Stimulated activated CD4-positive, alpha-beta T cell treated with anti-CD3 and anti-CD28 coated beads, Interleukin-12 subunit alpha, Interleukin-12 subunit beta, amount 100 ng/mL, for 24 hours (primary cell): ENCODE measurements around the gene PTPN3.
"Not testable (repeated sequence)": the region's sequence is repeated elsewhere in the genome, so short reads cannot be mapped to it uniquely, and the experiment has no call there.

Source experiments
- DNase-seq, 2 experiments: peaks; one replicate each; pipeline ENCODE4 v3.0.0-alpha.2; 2020; ENCODE audit warnings: low read depth in 2 of 2

PTPN3 gene

GRCh38 chr9:109498195-109499092, at the start of gene PTPN3:
TSS of gene PTPN3 (minus strand) at chr9:109498307. CDS start at chr9:109463434, 34,873 bp downstream.
- DNase-seq, result no peak

GRCh38 chr9:109544954-109545353, 46.8 kb upstream of the PTPN3 start:
- not testable (repeated sequence) for DNase-seq

GRCh38 chr9:109542922-109543321, 44.8 kb upstream of the PTPN3 start:
- no peak for DNase-seq

GRCh38 chr9:109538346-109538745, 40.2 kb upstream of the PTPN3 start:
- DNase-seq, result no peak

GRCh38 chr9:109537288-109537687, 39.2 kb upstream of the PTPN3 start:
- no peak for DNase-seq

- DNase-seq, result no peak
These were observed 38.8 kb upstream of the PTPN3 start for GRCh38 chr9:109536859-109537258.

- no peak for DNase-seq
These were observed 37.3 kb upstream of the PTPN3 start for GRCh38 chr9:109535365-109535764.

GRCh38 chr9:109534151-109534550, 36.0 kb upstream of the PTPN3 start:
- no peak for DNase-seq

GRCh38 chr9:109532652-109533051, 34.5 kb upstream of the PTPN3 start:
- not testable (repeated sequence) for DNase-seq

- no peak for DNase-seq
These were observed 24.0 kb upstream of the PTPN3 start for GRCh38 chr9:109522106-109522505.

GRCh38 chr9:109520475-109521132, 22.5 kb upstream of the PTPN3 start:
- DNase-seq, result peak; percentile 6 to 43

- DNase-seq, result no peak
These were observed 21.3 kb upstream of the PTPN3 start for GRCh38 chr9:109519366-109519765.

GRCh38 chr9:109518621-109519335, 20.7 kb upstream of the PTPN3 start:
- DNase-seq, result no peak

- DNase-seq, result no peak
These were observed 19.8 kb upstream of the PTPN3 start for GRCh38 chr9:109517901-109518377.

GRCh38 chr9:109513871-109514270, 15.8 kb upstream of the PTPN3 start:
- DNase-seq, result no peak

- no peak for DNase-seq
These were observed 14.2 kb upstream of the PTPN3 start for GRCh38 chr9:109512170-109512756.

- DNase-seq, result no peak
These were observed 12.4 kb upstream of the PTPN3 start for GRCh38 chr9:109510506-109510905.

- DNase-seq, result not testable (repeated sequence)
These were observed 11.9 kb upstream of the PTPN3 start for GRCh38 chr9:109510042-109510441.

- DNase-seq, result no peak
These were observed 11.5 kb upstream of the PTPN3 start for GRCh38 chr9:109509611-109510010.

GRCh38 chr9:109507421-109507838, 9.3 kb upstream of the PTPN3 start:
- no peak for DNase-seq

GRCh38 chr9:109506097-109506712, 8.1 kb upstream of the PTPN3 start:
- DNase-seq, result no peak
